GM12891 (cell line): Measurements from ENCODE around the gene RFXANK.
"Not testable (repeated sequence)": the region's sequence is repeated elsewhere in the genome, so short reads cannot be mapped to it uniquely, and the experiment has no call there.

Source experiments
- DNase-seq: peaks from one replicate; pipeline ENCODE4 v3.0.0; 2011; ENCODE audit warnings: low spot score; ENCODE audit not compliant: insufficient read length
- FAIRE-seq: peaks from 2 replicates; lab custom pipeline; 2011; peaks lifted over from hg19 to GRCh38; lab: Jason Lieb, UNC
- PAX5 ChIP-seq: IDR thresholded peaks from 2 replicates; pipeline ENCODE4 v1.6.1; 2011; ENCODE audit warnings: low read length, moderate library complexity, mild to moderate bottlenecking; ENCODE audit not compliant: insufficient read depth, severe bottlenecking
- POLR2A ChIP-seq: IDR thresholded peaks from 2 replicates; pipeline ENCODE4 v1.6.1; 2011; ENCODE audit warnings: low read depth, low read length, control low read depth
- POLR2AphosphoS5 ChIP-seq: IDR thresholded peaks from 2 replicates; pipeline ENCODE4 v1.6.1; 2011; ENCODE audit warnings: low read depth, low read length, control low read depth
- POU2F2 ChIP-seq: IDR thresholded peaks from 2 replicates; pipeline ENCODE4 v1.6.1; 2011; ENCODE audit warnings: low read depth, mild to moderate bottlenecking, control low read depth, low read length, moderate library complexity
- SPI1 ChIP-seq: IDR thresholded peaks from 2 replicates; pipeline ENCODE4 v1.6.1; 2011; ENCODE audit warnings: low read depth, low read length, control low read depth
- TAF1 ChIP-seq: IDR thresholded peaks from 2 replicates; pipeline ENCODE4 v1.6.1; 2011; ENCODE audit warnings: low read depth, low read length, control low read depth

Gene RFXANK

GRCh38 chr19:19215792-19216191 is 23.7 kb downstream of the RFXANK start:
- no peak for FAIRE-seq
- DNase-seq, result no peak
- no peak for TF ChIP-seq PAX5
- no peak for TF ChIP-seq POLR2AphosphoS5
- TF ChIP-seq POU2F2, result no peak
- no peak for TF ChIP-seq POLR2A

- no peak for FAIRE-seq
- no peak for DNase-seq
- TF ChIP-seq POLR2A (no peak), PAX5 (no peak), TAF1 (no peak), POU2F2 (no peak), SPI1 (no peak), POLR2AphosphoS5 (no peak)
Observed at GRCh38 chr19:19217099-19217498, 25.0 kb downstream of the RFXANK start.

- FAIRE-seq, result no peak
Observed at GRCh38 chr19:19218911-19219310, 26.9 kb downstream of the RFXANK start.

GRCh38 chr19:19221000-19221399 is 28.9 kb downstream of the RFXANK start:
- not testable (repeated sequence) for FAIRE-seq, DNase-seq

More at GRCh38 chr19:19218911-19219310, 26.9 kb downstream of the RFXANK start:
- TF ChIP-seq POLR2A (no peak), POLR2AphosphoS5 (no peak), POU2F2 (no peak), PAX5 (no peak), TAF1 (no peak), SPI1 (no peak)
- no peak for DNase-seq

GRCh38 chr19:19223060-19223459 is 31.0 kb downstream of the RFXANK start:
- DNase-seq, result no peak
- FAIRE-seq, result no peak
- TF ChIP-seq PAX5, result no peak
- no peak for TF ChIP-seq TAF1
- no peak for TF ChIP-seq POLR2AphosphoS5
- TF ChIP-seq POU2F2, result no peak
- TF ChIP-seq POLR2A, result no peak
- no peak for TF ChIP-seq SPI1

- DNase-seq, result no peak
- TF ChIP-seq POLR2A, result no peak
- TF ChIP-seq POLR2AphosphoS5, result no peak
- no peak for TF ChIP-seq PAX5
- TF ChIP-seq POU2F2, result no peak
- TF ChIP-seq SPI1, result no peak
- no peak for TF ChIP-seq TAF1
- FAIRE-seq, result no peak
Observed at GRCh38 chr19:19223636-19224035, 31.6 kb downstream of the RFXANK start.

- TF ChIP-seq POU2F2 (no peak), POLR2A (no peak), POLR2AphosphoS5 (no peak), TAF1 (no peak), SPI1 (no peak), PAX5 (no peak)
- DNase-seq (no peak), FAIRE-seq (no peak)
Observed at GRCh38 chr19:19224150-19224851, 32.2 kb downstream of the RFXANK start.

GRCh38 chr19:19224852-19225494 is 32.9 kb downstream of the RFXANK start:
- TF ChIP-seq SPI1 (no peak), POLR2A (no peak), POLR2AphosphoS5 (no peak), POU2F2 (no peak), PAX5 (no peak), TAF1 (no peak)
- DNase-seq (peak; percentile 94), FAIRE-seq (peak; percentile 91)

GRCh38 chr19:19226204-19226603 is 34.1 kb downstream of the RFXANK start:
- TF ChIP-seq TAF1 (no peak), POLR2A (no peak), PAX5 (no peak), SPI1 (no peak)
- no peak for FAIRE-seq
- no peak for DNase-seq

- DNase-seq (no peak), FAIRE-seq (no peak)
- no peak for TF ChIP-seq SPI1
- no peak for TF ChIP-seq TAF1
- TF ChIP-seq PAX5, result no peak
- no peak for TF ChIP-seq POU2F2
- no peak for TF ChIP-seq POLR2A
- TF ChIP-seq POLR2AphosphoS5, result no peak
Observed at GRCh38 chr19:19226663-19227062, 34.6 kb downstream of the RFXANK start.
